ENCODE measurements around the gene ZNF780B.

ZNF780B gene

GRCh38 chr19:40055832-40056504 lies at the start of gene ZNF780B:
Gene ZNF780B (minus strand): TSS chr19:40056231. CDS start chr19:40050332, 5,899 bp downstream.
- peak; percentile 73 for TF ChIP-seq POLR2A (IDR thresholded peaks at IDR 0.05; ENCODE audit: low read depth, low read length)
- peak; percentile 96 for FAIRE-seq
- peak; percentile 65 for DNase-seq (ENCODE audit: insufficient read length, low spot score)

- no peak for TF ChIP-seq POLR2A (IDR thresholded peaks at IDR 0.05; ENCODE audit: low read depth, low read length)
- DNase-seq (ENCODE audit: insufficient read length, low spot score) (no peak), FAIRE-seq (no peak)
Observed at GRCh38 chr19:40104754-40105153, 48.7 kb upstream of the ZNF780B start.

GRCh38 chr19:40103600-40103999 lies 47.6 kb upstream of the ZNF780B start:
- no peak for TF ChIP-seq POLR2A (IDR thresholded peaks at IDR 0.05; ENCODE audit: low read depth, low read length)
- FAIRE-seq = peak; percentile 36
- DNase-seq (ENCODE audit: insufficient read length, low spot score) = no peak

- DNase-seq (ENCODE audit: insufficient read length, low spot score) (no peak), FAIRE-seq (no peak)
- TF ChIP-seq POLR2A (IDR thresholded peaks at IDR 0.05; ENCODE audit: low read depth, low read length) = no peak
Observed at GRCh38 chr19:40101813-40102212, 45.8 kb upstream of the ZNF780B start.

- FAIRE-seq (no peak), DNase-seq (ENCODE audit: insufficient read length, low spot score) (no peak)
- no peak for TF ChIP-seq POLR2A (IDR thresholded peaks at IDR 0.05; ENCODE audit: low read depth, low read length)
Observed at GRCh38 chr19:40093416-40093815, 37.4 kb upstream of the ZNF780B start.

- DNase-seq (ENCODE audit: insufficient read length, low spot score) = no peak
- no peak for FAIRE-seq
- TF ChIP-seq POLR2A (IDR thresholded peaks at IDR 0.05; ENCODE audit: low read depth, low read length) = no peak
Observed at GRCh38 chr19:40091205-40092129, 35.4 kb upstream of the ZNF780B start.

GRCh38 chr19:40090241-40091204 lies 34.5 kb upstream of the ZNF780B start, which contains the start of gene ZNF780A:
Gene ZNF780A (minus strand): TSS chr19:40090943. CDS start chr19:40084753, 6,190 bp downstream.
- FAIRE-seq = peak; percentile 96
- DNase-seq (ENCODE audit: insufficient read length, low spot score) = peak; percentile 72
- TF ChIP-seq POLR2A (IDR thresholded peaks at IDR 0.05; ENCODE audit: low read depth, low read length) = peak; percentile 82

GRCh38 chr19:40089462-40089861 lies 33.4 kb upstream of the ZNF780B start:
- FAIRE-seq = no peak
- TF ChIP-seq POLR2A (IDR thresholded peaks at IDR 0.05; ENCODE audit: low read depth, low read length) = no peak
- DNase-seq (ENCODE audit: insufficient read length, low spot score) = no peak

- no peak for TF ChIP-seq POLR2A (IDR thresholded peaks at IDR 0.05; ENCODE audit: low read depth, low read length)
- DNase-seq (ENCODE audit: insufficient read length, low spot score) (no peak), FAIRE-seq (peak; percentile 33)
Observed at GRCh38 chr19:40088299-40089047, 32.4 kb upstream of the ZNF780B start.

- no peak for FAIRE-seq
Observed at GRCh38 chr19:40084948-40085347, 28.9 kb upstream of the ZNF780B start.

GRCh38 chr19:40081411-40081810 lies 25.4 kb upstream of the ZNF780B start:
- TF ChIP-seq POLR2A (IDR thresholded peaks at IDR 0.05; ENCODE audit: low read depth, low read length) = no peak
- FAIRE-seq (no peak), DNase-seq (ENCODE audit: insufficient read length, low spot score) (no peak)

More at GRCh38 chr19:40084948-40085347, 28.9 kb upstream of the ZNF780B start:
- no peak for TF ChIP-seq POLR2A (IDR thresholded peaks at IDR 0.05; ENCODE audit: low read depth, low read length)
- DNase-seq (ENCODE audit: insufficient read length, low spot score) = no peak

- no peak for TF ChIP-seq POLR2A (IDR thresholded peaks at IDR 0.05; ENCODE audit: low read depth, low read length)
- no peak for DNase-seq (ENCODE audit: insufficient read length, low spot score)
- no peak for FAIRE-seq
Observed at GRCh38 chr19:40080289-40080688, 24.3 kb upstream of the ZNF780B start.

GRCh38 chr19:40078377-40078776 lies 22.3 kb upstream of the ZNF780B start:
- no peak for FAIRE-seq
- DNase-seq (ENCODE audit: insufficient read length, low spot score) = no peak
- no peak for TF ChIP-seq POLR2A (IDR thresholded peaks at IDR 0.05; ENCODE audit: low read depth, low read length)
